WTC11 (cell line): ENCODE results near the gene TBPL2. TPM values are rescaled to one million over a fixed set of nuclear protein-coding genes. Genes with fewer than 3 reads are reported as not detected.

Experiments used
- ATAC-seq: fragments of 200-7000 bp; cut with Tn5 transposase; 2 replicates; pipeline ENCODE4 v1.10.0; 2021; ENCODE audit warnings: mild to moderate bottlenecking, moderate library complexity
- CTCF ChIA-PET: fragments of 300-600 bp; sonication (Branson Sonifier 250); formaldehyde crosslinking; loops from one replicate; lab custom pipeline; 2021; ENCODE audit warnings: antibody characterized with exemption; lab: Charles Lee
- POLR2A ChIA-PET: fragments of 350-600 bp; sonication (Branson Sonifier 250); formaldehyde crosslinking; loops from one replicate; lab custom pipeline; 2021; ENCODE audit warnings: antibody characterized with exemption; lab: Charles Lee
- DNase-seq: peaks from one replicate; pipeline ENCODE4 v3.0.0; 2021; ENCODE audit warnings: low spot score
- H3K27ac Mint-ChIP-seq: 2 replicates; pipeline ENCODE4 v1.8.0; 2021; ENCODE audit warnings: mixed read lengths
- H3K27me3 Mint-ChIP-seq: 2 replicates; pipeline ENCODE4 v1.8.0; 2021; ENCODE audit warnings: low read depth, mild to moderate bottlenecking, moderate library complexity, mixed read lengths
- H3K36me3 Mint-ChIP-seq: 2 replicates; pipeline ENCODE4 v1.8.0; 2021; ENCODE audit warnings: mixed read lengths
- H3K4me1 Mint-ChIP-seq: 2 replicates; pipeline ENCODE4 v1.8.0; 2022; ENCODE audit warnings: mixed read lengths
- H3K4me3 Mint-ChIP-seq: 2 replicates; pipeline ENCODE4 v1.8.0; 2021; ENCODE audit warnings: mild to moderate bottlenecking, moderate library complexity, mixed read lengths
- H3K9me3 Mint-ChIP-seq: 2 replicates; pipeline ENCODE4 v1.8.0; 2021; ENCODE audit warnings: mixed read lengths
- AR ChIP-seq: fragments of 250-450 bp; sonication (Bioruptor Pico); IDR thresholded peaks from 2 replicates; pipeline ENCODE4 v1.9.0; 2021; ENCODE audit warnings: mild to moderate bottlenecking
- ARID4B ChIP-seq: sonication (generic); formaldehyde crosslinking; IDR thresholded peaks from 2 replicates; pipeline ENCODE4 v1.8.0; 2023; ENCODE audit warnings: missing genetic modification reagents, mild to moderate bottlenecking, borderline replicate concordance
- ATF3 ChIP-seq: sonication (generic); formaldehyde crosslinking; conservative IDR thresholded peaks from 2 replicates; pipeline ENCODE4 v1.8.1; 2022; ENCODE audit warnings: mild to moderate bottlenecking, missing genetic modification reagents
- ATF6 ChIP-seq: sonication (generic); formaldehyde crosslinking; IDR thresholded peaks from 2 replicates; pipeline ENCODE4 v1.8.1; 2023; ENCODE audit warnings: mild to moderate bottlenecking, missing genetic modification reagents
- E2F4 ChIP-seq: sonication (generic); formaldehyde crosslinking; IDR thresholded peaks from 2 replicates; pipeline ENCODE4 v1.8.1; 2022; ENCODE audit warnings: low read depth, mild to moderate bottlenecking, moderate library complexity, missing genetic modification reagents, borderline replicate concordance
- ERG ChIP-seq: fragments of 250-450 bp; sonication (Bioruptor Pico); IDR thresholded peaks from 2 replicates; pipeline ENCODE4 v1.8.0; 2021; ENCODE audit warnings: mild to moderate bottlenecking
- FOXK1 ChIP-seq: sonication (generic); formaldehyde crosslinking; IDR thresholded peaks from 2 replicates; pipeline ENCODE4 v1.8.0; 2022; ENCODE audit warnings: mild to moderate bottlenecking, moderate library complexity, missing genetic modification reagents
- GRHL2 ChIP-seq: fragments of 250-450 bp; sonication (Bioruptor Pico); IDR thresholded peaks from 2 replicates; pipeline ENCODE4 v1.8.0; 2022; ENCODE audit warnings: mild to moderate bottlenecking, moderate library complexity; ENCODE audit not compliant: insufficient replicate concordance, severe bottlenecking
- IRF2 ChIP-seq: sonication (generic); formaldehyde crosslinking; IDR thresholded peaks from 2 replicates; pipeline ENCODE4 v1.8.0; 2022; ENCODE audit warnings: low read depth, missing genetic modification reagents, borderline replicate concordance
- MYBL2 ChIP-seq: sonication (generic); formaldehyde crosslinking; IDR thresholded peaks from 2 replicates; pipeline ENCODE4 v1.8.1; 2023; ENCODE audit warnings: mild to moderate bottlenecking, moderate library complexity, missing genetic modification reagents
- OVOL2 ChIP-seq: fragments of 250-450 bp; sonication (Bioruptor Pico); IDR thresholded peaks from 2 replicates; pipeline ENCODE4 v1.9.0; 2021; ENCODE audit warnings: mild to moderate bottlenecking, borderline replicate concordance
- RORB ChIP-seq: fragments of 250-450 bp; sonication (Bioruptor Pico); IDR thresholded peaks from 2 replicates; pipeline ENCODE4 v1.9.0; 2021; ENCODE audit warnings: mild to moderate bottlenecking
- ZNF138 ChIP-seq: sonication (generic); formaldehyde crosslinking; conservative IDR thresholded peaks from 2 replicates; pipeline ENCODE4 v1.8.1; 2022; ENCODE audit warnings: mild to moderate bottlenecking, moderate library complexity, missing genetic modification reagents
- ZNF317 ChIP-seq: sonication (generic); formaldehyde crosslinking; IDR thresholded peaks from 2 replicates; pipeline ENCODE4 v1.8.1; 2023; ENCODE audit warnings: low read depth, mild to moderate bottlenecking, moderate library complexity, missing genetic modification reagents, borderline replicate concordance
- ZNF416 ChIP-seq: fragments of 250-450 bp; sonication (Bioruptor Pico); IDR thresholded peaks from 2 replicates; pipeline ENCODE4 v1.9.0; 2021; ENCODE audit warnings: mild to moderate bottlenecking, inconsistent platforms
- ZNF425 ChIP-seq: fragments of 250-450 bp; sonication (Bioruptor Pico); conservative IDR thresholded peaks from 2 replicates; pipeline ENCODE4 v1.9.0; 2021; ENCODE audit warnings: mild to moderate bottlenecking
- total RNA-seq: library from RNA; stranded (reverse); gene quantifications from 3 replicates; pipeline ENCODE4 v1.2.3, GENCODE V29; 2021

Gene TBPL2
- total RNA-seq, 1 experiment from 2014 or later: not detected

GRCh38 chr14:55399183-55399582 lies 41.2 kb downstream of the TBPL2 start (continued):
- TF ChIP-seq ZNF425 (CRISPR knock-in tag) (no peak), ZNF416 (CRISPR knock-in tag) (no peak), OVOL2 (CRISPR knock-in tag) (no peak)

GRCh38 chr14:55398679-55399078 lies 41.7 kb downstream of the TBPL2 start:
- TF ChIP-seq AR (CRISPR knock-in tag): no peak
- no peak for TF ChIP-seq FOXK1 (CRISPR knock-in tag)
- no peak for TF ChIP-seq IRF2 (CRISPR knock-in tag)
- no peak for TF ChIP-seq GRHL2 (CRISPR knock-in tag)
- no peak for TF ChIP-seq ATF6
- TF ChIP-seq MYBL2 (CRISPR knock-in tag): no peak
- no peak for TF ChIP-seq ATF3 (CRISPR knock-in tag)
- TF ChIP-seq ERG (CRISPR knock-in tag): no peak
- no peak for TF ChIP-seq RORB
- no peak for TF ChIP-seq ZNF317 (CRISPR knock-in tag)
- no peak for TF ChIP-seq ZNF138 (CRISPR knock-in tag)
- TF ChIP-seq ARID4B (CRISPR knock-in tag): no peak
- no peak for TF ChIP-seq E2F4 (CRISPR knock-in tag)
- Mint-ChIP-seq H3K9me3 (peaks cover 8% of the 10 kb centered on the region), H3K27me3 (no peaks in the 10 kb centered on the region), H3K4me3 (no peak overlapping the region), H3K27ac (no peak overlapping the region), H3K4me1 (no peaks in the 10 kb centered on the region), H3K36me3 (peaks cover 5% of the 10 kb centered on the region)
- ChIA-PET POLR2A (no interaction called here), CTCF (no interaction called here)
- DNase-seq: no peak
- ATAC-seq: no peak
